ENCODE measurements around the gene KRT24.

DNA sequence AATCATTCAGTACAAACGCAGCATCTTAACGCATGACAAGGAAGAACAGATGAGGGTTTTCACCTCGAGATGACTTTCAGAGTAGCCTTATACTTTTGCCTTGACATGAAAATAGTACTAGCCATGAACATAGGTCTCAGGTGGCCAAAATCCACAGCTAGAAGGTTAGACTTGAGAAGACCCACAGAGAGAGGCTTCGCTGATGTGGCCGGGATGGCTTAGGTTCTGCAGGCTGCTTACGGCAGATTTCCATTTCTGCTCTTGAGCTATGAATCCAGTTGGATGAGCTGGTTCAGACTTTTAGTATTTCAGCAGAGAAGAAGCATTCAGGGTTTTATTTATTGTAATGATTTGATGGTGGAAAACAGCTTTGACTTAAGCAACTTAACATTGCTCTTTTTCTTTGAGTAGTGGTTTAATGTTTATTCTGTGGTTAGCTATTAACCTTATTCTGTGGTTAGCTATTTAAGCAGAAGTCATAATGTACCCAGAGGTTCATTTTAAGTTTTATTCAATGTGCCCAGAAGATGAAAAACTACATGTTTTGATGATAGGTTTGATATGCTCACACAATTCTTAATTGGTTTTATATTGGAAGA, 7.6 kb downstream of the KRT24 start:
- TF ChIP-seq REST (IDR thresholded peaks at IDR 0.05) (no peak), CTCF (IDR thresholded peaks at IDR 0.05) (no peak), RAD21 (conservative IDR thresholded peaks at IDR 0.05 in 1 of 2, IDR thresholded peaks at IDR 0.05 in 1 of 2) (no peak), POLR2A (IDR thresholded peaks at IDR 0.05; ENCODE audit: low read length) (no peak), RFX5 (IDR thresholded peaks at IDR 0.05) (no peak), POLR2AphosphoS2 (conservative IDR thresholded peaks at IDR 0.05; ENCODE audit: low read length) (no peak), NR3C1 (IDR thresholded peaks at IDR 0.05) (no peak), PBX3 (IDR thresholded peaks at IDR 0.05) (no peak), TP53 (CRISPR knock-in tag; IDR thresholded peaks at IDR 0.05) (no peak), ESRRA (IDR thresholded peaks at IDR 0.05; ENCODE audit: borderline replicate concordance, low read length) (no peak), EP300 (IDR thresholded peaks at IDR 0.05) (no peak)
- TF ChIP-seq, protein P1, sequence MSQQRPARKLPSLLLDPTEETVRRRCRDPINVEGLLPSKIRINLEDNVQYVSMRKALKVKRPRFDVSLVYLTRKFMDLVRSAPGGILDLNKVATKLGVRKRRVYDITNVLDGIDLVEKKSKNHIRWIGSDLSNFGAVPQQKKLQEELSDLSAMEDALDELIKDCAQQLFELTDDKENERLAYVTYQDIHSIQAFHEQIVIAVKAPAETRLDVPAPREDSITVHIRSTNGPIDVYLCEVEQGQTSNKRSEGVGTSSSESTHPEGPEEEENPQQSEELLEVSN (IDR thresholded peaks at IDR 0.05; ENCODE audit: borderline replicate concordance, low read depth), result no peak
